ENCODE data around the gene WDR82.
"Not testable (repeated sequence)": the region's sequence is repeated elsewhere in the genome, so short reads cannot be mapped to it uniquely, and the experiment has no call there.

WDR82 gene

DNA sequence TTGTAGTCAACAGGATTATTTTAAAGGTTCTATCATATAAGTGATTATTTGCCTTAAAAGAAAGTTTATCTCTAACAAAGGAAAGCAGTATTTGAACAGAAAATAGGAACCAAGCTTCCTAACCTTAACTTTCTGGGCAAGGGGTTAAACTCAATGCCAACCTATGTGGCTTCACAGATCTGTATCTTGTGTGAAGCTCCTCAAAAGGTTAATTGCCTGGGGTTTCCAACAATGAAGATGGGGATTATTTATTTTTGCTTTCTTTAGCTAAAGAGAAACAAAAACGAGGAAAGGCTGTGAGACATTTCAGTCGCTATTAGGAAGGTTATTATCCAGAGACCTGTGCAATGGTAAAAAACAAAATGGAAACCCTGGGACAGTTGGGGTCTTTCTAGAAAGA, 1.1 kb upstream of the WDR82 start:
- no peak for DNase-seq (ENCODE audit: low read depth)
- H3K4me3 ChIP-seq (ENCODE audit: low read depth, low read length) = peak overlapping the region; percentile 81
- TF ChIP-seq, protein P1, sequence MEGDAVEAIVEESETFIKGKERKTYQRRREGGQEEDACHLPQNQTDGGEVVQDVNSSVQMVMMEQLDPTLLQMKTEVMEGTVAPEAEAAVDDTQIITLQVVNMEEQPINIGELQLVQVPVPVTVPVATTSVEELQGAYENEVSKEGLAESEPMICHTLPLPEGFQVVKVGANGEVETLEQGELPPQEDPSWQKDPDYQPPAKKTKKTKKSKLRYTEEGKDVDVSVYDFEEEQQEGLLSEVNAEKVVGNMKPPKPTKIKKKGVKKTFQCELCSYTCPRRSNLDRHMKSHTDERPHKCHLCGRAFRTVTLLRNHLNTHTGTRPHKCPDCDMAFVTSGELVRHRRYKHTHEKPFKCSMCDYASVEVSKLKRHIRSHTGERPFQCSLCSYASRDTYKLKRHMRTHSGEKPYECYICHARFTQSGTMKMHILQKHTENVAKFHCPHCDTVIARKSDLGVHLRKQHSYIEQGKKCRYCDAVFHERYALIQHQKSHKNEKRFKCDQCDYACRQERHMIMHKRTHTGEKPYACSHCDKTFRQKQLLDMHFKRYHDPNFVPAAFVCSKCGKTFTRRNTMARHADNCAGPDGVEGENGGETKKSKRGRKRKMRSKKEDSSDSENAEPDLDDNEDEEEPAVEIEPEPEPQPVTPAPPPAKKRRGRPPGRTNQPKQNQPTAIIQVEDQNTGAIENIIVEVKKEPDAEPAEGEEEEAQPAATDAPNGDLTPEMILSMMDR (IDR thresholded peaks at IDR 0.05; ENCODE audit: insufficient read depth, low read depth, low read length, missing control alignments) = no peak

DNA sequence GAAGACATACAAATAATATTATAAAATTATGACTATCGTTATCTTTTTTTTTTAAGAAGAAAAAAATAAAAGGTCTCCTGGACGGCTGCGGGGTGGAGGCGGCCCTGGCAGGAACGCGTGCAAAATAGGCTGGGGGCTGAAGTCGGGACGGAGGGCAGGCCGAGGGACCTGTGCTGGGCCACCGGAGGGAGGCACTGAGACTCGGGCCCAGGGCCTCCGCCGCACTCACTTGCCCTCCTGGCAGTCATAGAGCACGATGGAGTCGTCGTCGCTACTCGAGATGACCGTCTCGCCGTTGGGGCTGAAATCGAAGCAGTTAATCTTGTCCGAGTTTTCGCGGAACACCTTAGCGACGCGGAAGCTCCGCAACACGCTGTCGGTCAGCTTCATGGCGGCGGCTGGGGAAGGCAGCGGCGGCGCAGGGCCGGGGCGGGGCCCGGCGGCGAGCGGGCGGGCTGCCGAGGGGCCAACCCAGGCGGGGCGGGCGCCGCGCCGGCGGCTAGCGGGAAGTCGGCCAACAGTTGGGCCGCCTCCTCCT, 408 bp downstream of the WDR82 start:
- H3K4me3 ChIP-seq (ENCODE audit: low read depth, low read length) = peak overlapping the region; percentile 78
- TF ChIP-seq, protein P1 (IDR thresholded peaks at IDR 0.05; ENCODE audit: insufficient read depth, low read depth, low read length, missing control alignments) = peak; percentile 25
- peak; percentile 70 for DNase-seq (ENCODE audit: low read depth)

DNA sequence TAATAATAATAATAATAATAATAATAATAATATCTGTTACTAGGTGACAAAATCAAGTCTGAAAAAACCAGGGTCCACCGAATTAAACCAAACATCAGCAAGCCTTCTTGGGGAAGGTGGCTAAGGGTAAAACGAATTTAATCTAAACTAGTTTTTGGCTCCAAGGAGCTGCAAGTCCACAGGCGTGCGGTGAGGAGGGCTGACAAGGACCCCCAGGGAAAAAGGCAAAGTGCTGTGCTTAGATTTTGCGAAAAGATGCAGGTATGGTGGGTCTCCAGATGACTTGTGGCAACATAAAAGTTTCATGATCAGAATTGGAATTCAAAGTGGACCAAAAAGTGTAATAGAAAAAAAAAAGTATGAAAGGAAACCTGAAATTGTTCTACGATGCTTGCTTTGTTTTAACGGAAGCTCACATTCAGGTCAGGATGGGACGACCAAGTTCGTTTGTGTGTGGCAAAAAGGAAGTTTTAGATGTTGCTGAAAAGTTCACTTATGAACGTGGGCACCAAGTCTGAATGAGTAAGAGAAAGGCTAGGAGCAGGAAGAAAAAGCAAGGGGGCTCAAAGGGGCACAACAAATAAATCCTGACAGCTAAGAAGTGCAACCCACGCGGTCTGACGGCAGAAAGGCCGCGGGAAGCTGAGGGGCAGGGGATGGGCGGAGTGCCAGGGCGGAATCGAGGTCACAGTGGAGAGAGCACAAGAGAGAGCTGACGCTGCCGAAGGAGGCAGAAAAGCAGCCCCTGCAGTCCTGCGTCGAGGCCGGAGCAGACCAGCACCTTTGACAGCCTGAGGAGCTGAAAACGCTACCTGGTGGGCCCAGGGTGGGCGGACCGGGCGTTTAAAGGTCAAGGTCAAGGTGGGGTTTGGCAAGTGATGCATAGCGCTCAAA, 1.1 kb downstream of the WDR82 start:
- H3K4me3 ChIP-seq (ENCODE audit: low read depth, low read length) = peak overlapping the region; percentile 78
- peak; percentile 84 for DNase-seq (ENCODE audit: low read depth)
- TF ChIP-seq, protein P1 (IDR thresholded peaks at IDR 0.05; ENCODE audit: insufficient read depth, low read depth, low read length, missing control alignments) = no peak

DNA sequence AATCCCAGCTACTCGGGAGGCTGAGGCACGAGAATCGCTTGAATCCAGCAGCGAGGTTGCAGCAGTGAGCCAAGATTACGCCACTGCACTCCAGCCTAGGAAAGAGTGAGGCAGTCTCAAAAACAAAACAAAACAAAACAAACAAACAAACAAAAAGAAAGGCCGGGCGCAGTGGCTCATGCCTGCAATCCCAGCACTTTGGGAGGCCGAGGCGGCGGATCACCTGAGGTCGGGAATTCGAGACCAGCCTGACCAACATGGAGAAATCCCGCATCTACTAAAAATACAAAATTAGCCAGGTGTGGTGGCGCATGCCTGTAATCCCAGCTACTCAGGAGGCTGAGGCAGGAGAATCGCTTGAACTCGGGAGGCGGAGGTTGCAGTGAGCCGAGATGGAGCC, 3.7 kb downstream of the WDR82 start:
- not testable (repeated sequence) for H3K4me3 ChIP-seq (ENCODE audit: low read depth, low read length); DNase-seq (ENCODE audit: low read depth)

DNA sequence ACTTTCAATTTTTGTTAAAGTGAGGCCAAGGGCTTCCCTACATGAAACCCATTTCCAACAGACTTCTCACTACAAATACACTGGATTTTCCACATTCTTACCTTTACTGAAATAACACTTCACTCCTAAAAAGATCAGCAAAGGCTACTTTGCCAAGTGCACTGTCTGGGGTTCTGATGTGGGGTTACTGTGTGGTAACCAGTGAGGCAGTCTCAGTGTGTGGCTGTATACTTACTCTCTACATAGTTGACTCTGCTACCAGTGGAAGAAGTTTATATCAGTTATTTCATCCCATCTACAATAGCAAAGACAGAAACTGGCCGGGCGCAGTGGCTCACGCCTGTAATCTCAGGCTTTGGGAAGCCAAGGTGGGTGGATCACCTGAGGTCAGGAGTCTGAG, 5.6 kb downstream of the WDR82 start:
- no peak overlapping the region for H3K4me3 ChIP-seq (ENCODE audit: low read depth, low read length)
- TF ChIP-seq, protein P1 (IDR thresholded peaks at IDR 0.05; ENCODE audit: insufficient read depth, low read depth, low read length, missing control alignments) = no peak
- no peak for DNase-seq (ENCODE audit: low read depth)

DNA sequence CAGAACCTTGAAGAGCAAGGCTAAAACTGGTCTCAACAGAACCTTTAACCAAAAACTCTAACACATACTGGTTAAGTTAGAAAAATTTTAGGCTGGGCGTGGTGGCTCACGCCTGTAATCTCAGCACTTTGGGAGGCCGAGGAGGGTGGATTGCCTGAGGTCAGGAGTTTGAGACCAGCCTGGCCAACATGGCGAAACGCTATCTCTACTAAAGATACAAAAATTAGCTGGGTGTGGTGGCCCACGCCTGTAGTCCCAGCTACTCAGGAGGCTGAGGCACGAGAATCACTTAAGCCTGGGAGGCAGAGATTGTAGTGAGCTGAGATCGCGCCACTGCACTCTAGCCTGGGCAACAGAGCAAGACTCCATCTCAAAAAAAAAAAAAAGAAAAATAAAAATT, 6.3 kb downstream of the WDR82 start:
- not testable (repeated sequence) for DNase-seq (ENCODE audit: low read depth); H3K4me3 ChIP-seq (ENCODE audit: low read depth, low read length)

DNA sequence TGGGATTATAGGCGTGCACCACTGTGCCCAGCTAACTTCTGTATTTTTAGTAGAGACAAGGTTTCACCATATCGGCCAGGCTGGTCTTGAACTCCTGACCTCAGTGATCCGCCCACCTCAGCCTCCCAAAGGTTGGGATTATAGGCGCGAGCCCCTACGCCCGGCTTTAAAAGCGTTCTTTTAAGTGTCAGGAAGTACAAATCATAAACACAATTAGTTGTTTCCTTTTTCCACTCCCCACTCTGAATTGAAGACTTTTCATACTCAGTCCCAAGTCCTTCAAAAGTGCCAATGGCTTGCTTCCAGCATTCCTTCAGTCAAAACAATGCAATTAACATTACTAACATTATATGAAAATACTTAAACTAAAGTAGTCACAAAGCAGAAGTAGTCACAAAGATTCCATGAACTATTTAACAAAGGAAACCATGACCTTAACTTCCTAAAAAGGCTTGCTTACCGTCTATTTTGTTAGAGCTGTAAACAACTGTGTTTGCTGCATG, 8.1 kb downstream of the WDR82 start:
- TF ChIP-seq, protein P1 (IDR thresholded peaks at IDR 0.05; ENCODE audit: insufficient read depth, low read depth, low read length, missing control alignments) = no peak
- no peak overlapping the region for H3K4me3 ChIP-seq (ENCODE audit: low read depth, low read length)
- DNase-seq (ENCODE audit: low read depth) = no peak

DNA sequence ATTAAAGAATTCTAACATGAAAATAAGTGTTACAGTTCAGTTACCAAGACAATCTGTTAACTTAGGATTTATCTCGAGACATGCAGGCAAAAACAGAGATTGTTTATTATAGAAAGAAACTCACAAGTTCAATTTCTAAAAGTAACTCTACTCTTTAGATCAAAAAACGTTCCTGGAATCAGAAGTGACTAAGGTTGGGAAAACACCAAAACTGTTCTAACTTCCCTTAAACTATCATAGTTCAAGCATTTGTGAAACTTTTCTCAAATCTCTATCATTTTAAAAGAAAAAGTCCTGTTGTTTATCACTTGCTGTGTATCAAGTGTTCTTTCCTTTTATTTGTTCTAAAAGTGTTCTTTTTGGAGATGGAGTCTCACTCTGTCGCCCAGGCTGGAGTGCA, 8.7 kb downstream of the WDR82 start:
- TF ChIP-seq, protein P1 (IDR thresholded peaks at IDR 0.05; ENCODE audit: insufficient read depth, low read depth, low read length, missing control alignments) = no peak
- H3K4me3 ChIP-seq (ENCODE audit: low read depth, low read length) = no peak overlapping the region
- no peak for DNase-seq (ENCODE audit: low read depth)

All from GM12865 (cell line).